Breast epithelium (tissue), 4 donors: ENCODE measurements around the gene P2RX2. TPM values are rescaled to one million over a fixed set of nuclear protein-coding genes. Genes with fewer than 3 reads are reported as not detected.

ENCODE experiments used
- DNase-seq, 2 donors: peaks; one replicate each; pipeline ENCODE4 v3.0.0-alpha.2; 2019; ENCODE audit warnings: low spot score in 2 of 2
- H3K27ac ChIP-seq, 2 donors: fragments of 200-600 bp; sonication (generic) in 1 of 2; one replicate each; pipeline ENCODE4 v1.5.1; 2016 to 2019; ENCODE audit warnings: mild to moderate bottlenecking in 1 of 2
- H3K27me3 ChIP-seq, 2 donors: fragments of 200-600 bp; sonication (generic) in 1 of 2; one replicate each; pipeline versions ENCODE4 v1.5.1 to v1.6.0; 2017 to 2019; ENCODE audit warnings: control low read depth in 1 of 2, mild to moderate bottlenecking in 1 of 2
- H3K36me3 ChIP-seq: fragments of 200-600 bp; one replicate; pipeline ENCODE4 v1.5.1; 2019
- H3K4me1 ChIP-seq, 2 donors: fragments of 200-600 bp; sonication (generic); one replicate each; pipeline ENCODE4 v1.5.1; 2016 to 2019; ENCODE audit warnings: control low read depth in 1 of 2
- H3K4me3 ChIP-seq, 3 donors: fragments of 200-600 bp; sonication (generic); 1 replicate in 2 of 3; 2 replicates in 1 of 3; pipeline ENCODE4 v1.5.1; 2016 to 2019; ENCODE audit warnings: mild to moderate bottlenecking in 3 of 3, moderate library complexity in 2 of 3
- H3K9me3 ChIP-seq, 2 donors: fragments of 200-600 bp; sonication (generic) in 1 of 2; one replicate each; pipeline ENCODE4 v1.5.1; 2016 to 2019; ENCODE audit warnings: control low read depth in 1 of 2
- CTCF ChIP-seq, 3 donors: fragments of 450-650 bp; IDR thresholded peaks; one replicate each; pipeline ENCODE4 v1.5.1; 2016 to 2017; ENCODE audit warnings: antibody characterized with exemption in 3 of 3, mild to moderate bottlenecking in 3 of 3, moderate library complexity in 3 of 3
- POLR2A ChIP-seq: fragments of 450-650 bp; IDR thresholded peaks from one replicate; pipeline ENCODE4 v1.6.1; 2016; ENCODE audit warnings: antibody characterized with exemption, mild to moderate bottlenecking, moderate library complexity
- POLR2AphosphoS5 ChIP-seq, 3 donors: sonication (generic); formaldehyde crosslinking; IDR thresholded peaks; one replicate each; pipeline ENCODE4 v1.6.1; 2017; ENCODE audit warnings: antibody characterized with exemption in 3 of 3
- intact Hi-C: fragments of 100-400 bp; cut with DNase I; formaldehyde crosslinking; loops from one replicate; pipeline ENCODE4 v1.15.1; 2023; ENCODE audit warnings: low total_unique reads
- total RNA-seq, 3 donors: library from RNA; depleted of rRNA; stranded (reverse); fragments of >200 nt; gene quantifications; one replicate each; pipeline ENCODE4 v1.1.0, GENCODE V29; 2016

The P2RX2 gene
- total RNA-seq, 3 donors from 2014 or later: 0.29 to 0.48 TPM; not detected in 1

- no peak for TF ChIP-seq POLR2AphosphoS5 (IDR thresholded peaks at IDR 0.05)
- TF ChIP-seq POLR2A: no peak
- no peak for TF ChIP-seq CTCF (IDR thresholded peaks at IDR 0.05)
- no peak overlapping the region for H3K4me3 ChIP-seq
- no peaks in the 10 kb centered on the region for H3K36me3 ChIP-seq
- no peak overlapping the region for H3K27ac ChIP-seq
- intact Hi-C loops: no loop called here
- no peak for DNase-seq
- no peaks in the 10 kb centered on the region for H3K4me1 ChIP-seq
- no peaks in the 10 kb centered on the region for H3K9me3 ChIP-seq
- no peaks in the 10 kb centered on the region for H3K27me3 ChIP-seq
Measured at GRCh38 chr12:132588319-132588718, 30.3 kb upstream of the P2RX2 start.

GRCh38 chr12:132588821-132589669 lies 29.5 kb upstream of the P2RX2 start:
- Histone ChIP-seq H3K27me3 (no peaks in the 10 kb centered on the region), H3K4me1 (peaks cover 0 to 3% of the 10 kb centered on the region in 2 donors), H3K4me3 (no peak overlapping the region), H3K36me3 (no peaks in the 10 kb centered on the region), H3K27ac (no peak overlapping the region), H3K9me3 (no peaks in the 10 kb centered on the region)
- DNase-seq: no peak
- no peak for TF ChIP-seq CTCF (IDR thresholded peaks at IDR 0.05)
- no peak for TF ChIP-seq POLR2A
- TF ChIP-seq POLR2AphosphoS5 (IDR thresholded peaks at IDR 0.05): no peak
- intact Hi-C loops: no loop called here

GRCh38 chr12:132591107-132591935 lies 27.3 kb upstream of the P2RX2 start:
- H3K36me3 ChIP-seq: no peaks in the 10 kb centered on the region
- H3K4me1 ChIP-seq: peaks cover 0 to 3% of the 10 kb centered on the region in 2 donors
- TF ChIP-seq POLR2A: no peak
- H3K9me3 ChIP-seq: no peaks in the 10 kb centered on the region
- H3K27me3 ChIP-seq: no peaks in the 10 kb centered on the region
- H3K27ac ChIP-seq: no peak overlapping the region
- no peak overlapping the region for H3K4me3 ChIP-seq
- DNase-seq: no peak
- intact Hi-C loops: no loop called here

- intact Hi-C loops: no loop called here
- no peaks in the 10 kb centered on the region for H3K9me3 ChIP-seq
- H3K4me3 ChIP-seq: no peak overlapping the region
- DNase-seq: no peak
- H3K27ac ChIP-seq: no peak overlapping the region
- H3K36me3 ChIP-seq: no peaks in the 10 kb centered on the region
- TF ChIP-seq CTCF (IDR thresholded peaks at IDR 0.05) (no peak), POLR2AphosphoS5 (IDR thresholded peaks at IDR 0.05) (no peak), POLR2A (no peak)
- H3K4me1 ChIP-seq: peaks cover 0 to 3% of the 10 kb centered on the region in 2 donors
- H3K27me3 ChIP-seq: no peaks in the 10 kb centered on the region
Measured at GRCh38 chr12:132592282-132592970, 26.1 kb upstream of the P2RX2 start.

GRCh38 chr12:132593071-132593470 lies 25.5 kb upstream of the P2RX2 start:
- Histone ChIP-seq H3K27ac (no peak overlapping the region), H3K36me3 (no peaks in the 10 kb centered on the region), H3K4me1 (peaks cover 0 to 3% of the 10 kb centered on the region in 2 donors), H3K9me3 (no peaks in the 10 kb centered on the region), H3K27me3 (no peaks in the 10 kb centered on the region), H3K4me3 (no peak overlapping the region)
- TF ChIP-seq POLR2A (no peak), CTCF (IDR thresholded peaks at IDR 0.05) (no peak), POLR2AphosphoS5 (IDR thresholded peaks at IDR 0.05) (no peak)
- no peak for DNase-seq
- intact Hi-C loops: no loop called here
